ENCODE results near the gene PRKAG2. TPM values are rescaled to one million over a fixed set of nuclear protein-coding genes. Genes with fewer than 3 reads are reported as not detected.

Gene PRKAG2
- total and polyA plus RNA-seq, 2 of the 13 experiments (the other 11 are each of a cell fraction or from before 2014, with no cell fraction given), result 0.90 to 1.3 TPM

DNA sequence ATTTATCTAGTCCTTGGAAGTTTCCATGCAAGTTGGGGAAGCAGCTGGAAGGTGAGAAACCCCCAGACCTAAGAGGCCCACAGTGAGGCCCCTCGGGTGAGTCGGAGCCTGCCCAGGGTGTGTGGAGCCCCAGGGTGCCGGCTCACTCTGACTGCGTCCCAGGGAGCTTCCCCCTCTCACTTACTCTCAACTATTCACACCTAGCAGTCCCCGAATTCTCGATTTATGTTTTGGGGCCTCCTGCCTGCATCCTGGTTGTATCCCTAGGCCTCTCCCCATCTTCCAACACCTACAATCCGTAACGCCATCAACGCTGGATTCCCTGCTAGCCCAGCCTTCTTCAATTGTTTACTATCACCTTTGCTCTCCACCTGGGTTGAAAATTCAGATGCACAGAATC is 63.9 kb downstream of the PRKAG2 start:
- FAIRE-seq (no peak), ATAC-seq (no peak), DNase-seq (ENCODE audit: low spot score) (no peak)
- Histone ChIP-seq H3K27ac (ENCODE audit: extremely low read length, insufficient read depth, low read length) (no peak overlapping the region), H3K4me2 (ENCODE audit: low read depth, low read length) (no peak overlapping the region), H3K79me2 (ENCODE audit: insufficient read depth, low read length) (no peaks in the 10 kb centered on the region), H4K20me1 (ENCODE audit: insufficient read depth, low read length) (no peaks in the 10 kb centered on the region), H3K27me3 (ENCODE audit: control insufficient read depth in 1 of 2, insufficient read depth in 2 of 2, low read length in 2 of 2) (peaks cover 3 to 32% of the 10 kb centered on the region in 2 experiments; a peak in 3 of 5 replicates), H2AFZ (ENCODE audit: low read length) (no peak overlapping the region), H3K9me3 (ENCODE audit: low read length) (no peaks in the 10 kb centered on the region), H3K36me3 (replicated peaks in 1 of 2; ENCODE audit: control insufficient read depth in 1 of 2, insufficient read depth in 2 of 2, low read length in 2 of 2) (no peaks in the 10 kb centered on the region), H3K9ac (ENCODE audit: insufficient read depth, low read depth, low read length) (no peak overlapping the region), H3K4me1 (ENCODE audit: insufficient read depth, low read length) (peaks cover 11% of the 10 kb centered on the region), H3K4me3 (replicated peaks in 1 of 3; ENCODE audit: insufficient read depth in 1 of 3, low read depth in 2 of 3, low read length in 3 of 3) (no peak overlapping the region)
- ChIA-PET POLR2A (no interaction called here), CTCF (ENCODE audit: low intra/inter-chr PET ratio, low total read pairs) (no interaction called here)
- in situ Hi-C loops (cut with HindIII; ENCODE audit: extremely low pct_ligation_motif_present, low pct_unique_long_range_greater_than_20kb), result no loop called here
- 46% methylated on average over 8 of the region's 9 CpGs for WGBS (ENCODE audit: low lambda C conversion rate)
- BruUV-seq (replicated peaks), result no TSS peak
- intact Hi-C loops (cut with micrococcal nuclease; ENCODE audit: unreplicated experiment), result no loop called here
- TF ChIP-seq, protein P1, sequence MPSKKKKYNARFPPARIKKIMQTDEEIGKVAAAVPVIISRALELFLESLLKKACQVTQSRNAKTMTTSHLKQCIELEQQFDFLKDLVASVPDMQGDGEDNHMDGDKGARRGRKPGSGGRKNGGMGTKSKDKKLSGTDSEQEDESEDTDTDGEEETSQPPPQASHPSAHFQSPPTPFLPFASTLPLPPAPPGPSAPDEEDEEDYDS (CRISPR knock-in tag; IDR thresholded peaks at IDR 0.05), result no peak
- TF ChIP-seq SALL2 (CRISPR knock-in tag; IDR thresholded peaks at IDR 0.05) (no peak), ZNF317 (CRISPR knock-in tag; IDR thresholded peaks at IDR 0.05) (no peak), ZBTB33 (CRISPR knock-in tag; IDR thresholded peaks at IDR 0.05) (no peak), ATF5 (CRISPR knock-in tag; IDR thresholded peaks at IDR 0.05; ENCODE audit: low read depth) (no peak), HDAC2 (CRISPR knock-in tag; IDR thresholded peaks at IDR 0.05) (no peak), ZNF33A (CRISPR knock-in tag; IDR thresholded peaks at IDR 0.05; ENCODE audit: borderline replicate concordance) (no peak), MAFK (conservative IDR thresholded peaks at IDR 0.05 in 1 of 2, IDR thresholded peaks at IDR 0.05 in 1 of 2; ENCODE audit: low read length in 2 of 2) (no peak), ZNF7 (CRISPR knock-in tag; IDR thresholded peaks at IDR 0.05) (no peak), POGK (CRISPR knock-in tag; conservative IDR thresholded peaks at IDR 0.05) (no peak)
- TF ChIP-seq, protein P2, sequence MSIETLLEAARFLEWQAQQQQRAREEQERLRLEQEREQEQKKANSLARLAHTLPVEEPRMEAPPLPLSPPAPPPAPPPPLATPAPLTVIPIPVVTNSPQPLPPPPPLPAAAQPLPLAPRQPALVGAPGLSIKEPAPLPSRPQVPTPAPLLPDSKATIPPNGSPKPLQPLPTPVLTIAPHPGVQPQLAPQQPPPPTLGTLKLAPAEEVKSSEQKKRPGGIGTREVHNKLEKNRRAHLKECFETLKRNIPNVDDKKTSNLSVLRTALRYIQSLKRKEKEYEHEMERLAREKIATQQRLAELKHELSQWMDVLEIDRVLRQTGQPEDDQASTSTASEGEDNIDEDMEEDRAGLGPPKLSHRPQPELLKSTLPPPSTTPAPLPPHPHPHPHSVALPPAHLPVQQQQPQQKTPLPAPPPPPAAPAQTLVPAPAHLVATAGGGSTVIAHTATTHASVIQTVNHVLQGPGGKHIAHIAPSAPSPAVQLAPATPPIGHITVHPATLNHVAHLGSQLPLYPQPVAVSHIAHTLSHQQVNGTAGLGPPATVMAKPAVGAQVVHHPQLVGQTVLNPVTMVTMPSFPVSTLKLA (IDR thresholded peaks at IDR 0.05), result no peak
